GM12874 (cell line): ENCODE results near the gene DOCK10.

Experiments
- TF ChIP-seq, protein P1 (sequence below): IDR thresholded peaks from 2 replicates; pipeline ENCODE4 v1.5.1; 2011; ENCODE audit warnings: low read depth, mild to moderate bottlenecking, control low read depth, low read length, moderate library complexity; ENCODE audit not compliant: insufficient read depth

Gene DOCK10

GRCh38 chr2:225022188-225022587 lies 20.1 kb downstream of the DOCK10 start:
- TF ChIP-seq, protein P1, sequence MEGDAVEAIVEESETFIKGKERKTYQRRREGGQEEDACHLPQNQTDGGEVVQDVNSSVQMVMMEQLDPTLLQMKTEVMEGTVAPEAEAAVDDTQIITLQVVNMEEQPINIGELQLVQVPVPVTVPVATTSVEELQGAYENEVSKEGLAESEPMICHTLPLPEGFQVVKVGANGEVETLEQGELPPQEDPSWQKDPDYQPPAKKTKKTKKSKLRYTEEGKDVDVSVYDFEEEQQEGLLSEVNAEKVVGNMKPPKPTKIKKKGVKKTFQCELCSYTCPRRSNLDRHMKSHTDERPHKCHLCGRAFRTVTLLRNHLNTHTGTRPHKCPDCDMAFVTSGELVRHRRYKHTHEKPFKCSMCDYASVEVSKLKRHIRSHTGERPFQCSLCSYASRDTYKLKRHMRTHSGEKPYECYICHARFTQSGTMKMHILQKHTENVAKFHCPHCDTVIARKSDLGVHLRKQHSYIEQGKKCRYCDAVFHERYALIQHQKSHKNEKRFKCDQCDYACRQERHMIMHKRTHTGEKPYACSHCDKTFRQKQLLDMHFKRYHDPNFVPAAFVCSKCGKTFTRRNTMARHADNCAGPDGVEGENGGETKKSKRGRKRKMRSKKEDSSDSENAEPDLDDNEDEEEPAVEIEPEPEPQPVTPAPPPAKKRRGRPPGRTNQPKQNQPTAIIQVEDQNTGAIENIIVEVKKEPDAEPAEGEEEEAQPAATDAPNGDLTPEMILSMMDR = no peak

DNA sequence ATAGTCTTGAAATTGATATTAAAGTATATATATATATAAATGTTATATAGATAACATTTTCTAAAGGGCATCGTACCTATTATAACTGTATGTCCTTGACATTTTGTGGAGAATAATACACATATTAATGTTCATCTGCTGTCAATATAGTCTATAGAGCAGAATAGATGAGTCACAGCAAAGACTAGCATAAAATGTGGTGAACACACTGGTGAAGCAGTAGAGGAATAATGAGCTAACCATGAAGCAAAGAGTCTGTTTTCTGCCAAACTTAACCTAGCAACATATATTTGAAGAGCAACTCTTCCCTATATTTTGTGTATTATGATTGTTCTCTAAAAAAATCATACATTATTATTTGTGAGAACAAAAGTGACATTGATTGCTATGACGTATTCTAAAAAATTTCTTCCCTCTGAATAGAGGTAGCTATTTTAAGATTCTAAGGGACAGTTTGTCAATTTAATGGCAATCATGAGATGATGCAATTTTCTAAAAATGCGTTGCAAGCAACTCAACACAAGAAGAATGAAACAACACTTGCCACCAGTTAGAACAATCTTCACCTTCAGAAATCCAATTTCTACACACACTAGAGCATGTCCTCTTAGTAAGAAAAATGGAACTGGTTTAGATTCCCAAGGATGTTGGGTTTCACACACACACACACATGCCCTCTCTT lies 22.0 kb downstream of the DOCK10 start:
- TF ChIP-seq, protein P1 = no peak

GRCh38 chr2:225019105-225019504 lies 23.2 kb downstream of the DOCK10 start:
- TF ChIP-seq, protein P1 = no peak

DNA sequence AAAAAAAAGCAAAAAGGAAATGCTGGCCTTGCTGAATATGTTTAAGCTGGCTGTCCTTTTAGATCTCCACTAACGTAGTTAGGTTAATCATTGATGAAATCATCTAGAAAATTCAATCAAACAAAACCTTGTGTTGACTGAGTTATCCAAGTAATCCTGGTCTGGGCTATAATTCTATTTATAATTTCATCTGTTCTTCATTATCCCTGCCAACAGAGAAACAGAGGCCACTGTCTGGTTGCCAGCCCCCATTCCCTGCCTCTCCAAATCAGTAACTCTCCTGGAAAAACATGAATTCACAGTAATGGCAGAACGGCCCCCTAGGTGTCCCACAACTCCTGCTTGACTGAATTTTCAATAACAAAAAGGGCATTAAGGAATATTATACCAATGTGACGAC lies 24.6 kb downstream of the DOCK10 start:
- TF ChIP-seq, protein P1 = no peak

DNA sequence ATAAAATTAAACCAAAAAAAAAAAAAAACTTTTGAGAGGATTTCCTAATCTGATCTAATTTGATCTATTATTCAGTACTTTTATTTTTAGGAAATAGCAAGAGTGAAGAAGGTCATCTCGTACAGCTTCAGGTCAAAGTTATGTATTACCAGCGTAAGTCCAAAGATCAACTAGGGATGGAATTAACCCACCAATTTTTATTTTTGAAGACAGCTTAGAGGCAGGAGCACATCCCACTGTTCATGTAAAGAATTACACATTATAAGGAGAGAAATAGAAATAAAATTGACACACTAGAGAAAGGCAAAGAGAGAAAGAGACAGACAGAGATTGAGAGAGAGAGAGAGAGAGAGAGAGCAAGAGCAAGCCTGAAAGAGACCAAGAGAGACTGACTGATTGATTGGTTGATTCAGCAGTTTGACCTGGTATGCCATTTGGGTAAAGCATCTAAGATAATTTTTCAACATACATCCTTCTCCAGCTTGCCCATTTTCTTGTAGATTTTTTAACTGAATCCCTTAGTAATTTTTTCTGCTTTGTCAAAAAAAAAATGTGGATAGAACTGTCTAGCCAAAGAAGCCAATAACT lies 25.1 kb downstream of the DOCK10 start:
- TF ChIP-seq, protein P1 = no peak

DNA sequence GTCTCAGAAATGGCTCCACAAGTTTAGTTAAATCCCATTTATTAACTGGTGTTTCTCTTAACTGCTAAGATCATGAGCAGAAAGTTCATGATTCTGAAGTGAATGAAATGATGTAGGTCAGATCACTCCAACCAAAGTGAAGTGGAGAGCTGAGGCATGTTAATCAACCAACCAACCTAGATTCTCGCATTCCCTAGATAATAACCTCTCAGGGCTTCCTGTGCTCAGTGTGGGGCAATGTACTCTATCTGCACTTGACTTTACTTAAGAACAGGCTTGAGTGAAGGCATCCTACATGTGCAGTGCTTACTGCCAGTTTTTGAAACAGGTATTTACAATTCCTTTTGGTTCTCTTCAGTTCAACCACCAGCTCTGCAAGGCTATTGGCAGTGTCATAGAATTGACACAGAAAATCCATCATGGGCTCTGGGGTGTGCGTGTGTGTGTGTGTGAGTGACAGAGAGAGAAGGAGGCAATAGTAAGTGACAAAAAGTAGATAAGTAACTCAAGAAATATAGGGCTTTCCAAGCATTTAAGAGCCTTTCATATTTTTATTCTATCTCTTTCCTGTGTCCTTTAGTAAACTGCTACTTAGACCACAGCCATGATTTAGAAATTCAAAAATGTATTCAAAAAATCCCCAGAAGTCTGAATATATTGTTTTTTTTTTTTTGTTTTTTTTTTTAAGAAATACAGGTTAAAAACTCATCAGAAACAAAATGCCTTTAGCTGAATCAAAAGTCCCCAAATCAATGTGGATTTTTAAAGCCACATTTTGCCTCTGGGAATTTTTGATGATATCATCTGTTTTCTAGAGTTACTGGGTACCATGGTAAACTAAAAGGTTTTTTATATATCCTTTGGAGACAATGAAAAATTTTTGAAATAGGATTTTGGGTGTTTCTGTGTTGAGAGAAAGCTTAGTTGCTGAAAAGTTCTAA lies 28.6 kb downstream of the DOCK10 start:
- TF ChIP-seq, protein P1 = no peak

DNA sequence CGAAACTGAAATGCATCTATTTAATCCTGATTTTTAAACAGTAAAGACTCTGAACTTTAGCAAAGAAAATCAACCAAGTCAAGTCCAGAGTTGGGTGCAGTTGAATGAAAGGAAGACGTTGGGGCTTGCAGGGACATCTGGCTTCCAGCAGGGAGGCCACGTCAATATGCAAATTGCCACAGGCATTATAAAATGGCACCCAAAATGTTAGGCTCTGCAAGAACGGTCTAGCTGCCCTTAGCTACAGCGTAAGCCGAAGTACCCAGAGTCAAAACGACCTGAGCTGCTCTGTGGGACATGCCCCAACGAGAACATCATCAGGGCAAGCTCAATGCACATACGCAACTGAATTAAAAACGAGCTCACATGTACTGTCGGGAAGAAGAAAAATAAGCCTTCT lies 30.7 kb downstream of the DOCK10 start:
- TF ChIP-seq, protein P1 = no peak
